GM12891 (cell line): Measurements from ENCODE around the gene PIK3AP1.
A peak's percentile ranks its signal among the peaks of the same experiment; 100 is the strongest.
"Not testable (repeated sequence)": the region's sequence is repeated elsewhere in the genome, so short reads cannot be mapped to it uniquely, and the experiment has no call there.

Source experiments
- DNase-seq: peaks from one replicate; pipeline ENCODE4 v3.0.0; 2011; ENCODE audit warnings: low spot score; ENCODE audit not compliant: insufficient read length
- FAIRE-seq: peaks from 2 replicates; lab custom pipeline; 2011; peaks lifted over from hg19 to GRCh38; lab: Jason Lieb, UNC
- PAX5 ChIP-seq: IDR thresholded peaks from 2 replicates; pipeline ENCODE4 v1.6.1; 2011; ENCODE audit warnings: low read length, moderate library complexity, mild to moderate bottlenecking; ENCODE audit not compliant: insufficient read depth, severe bottlenecking
- POLR2A ChIP-seq: IDR thresholded peaks from 2 replicates; pipeline ENCODE4 v1.6.1; 2011; ENCODE audit warnings: low read depth, low read length, control low read depth
- POLR2AphosphoS5 ChIP-seq: IDR thresholded peaks from 2 replicates; pipeline ENCODE4 v1.6.1; 2011; ENCODE audit warnings: low read depth, low read length, control low read depth
- POU2F2 ChIP-seq: IDR thresholded peaks from 2 replicates; pipeline ENCODE4 v1.6.1; 2011; ENCODE audit warnings: low read depth, mild to moderate bottlenecking, control low read depth, low read length, moderate library complexity
- SPI1 ChIP-seq: IDR thresholded peaks from 2 replicates; pipeline ENCODE4 v1.6.1; 2011; ENCODE audit warnings: low read depth, low read length, control low read depth
- TAF1 ChIP-seq: IDR thresholded peaks from 2 replicates; pipeline ENCODE4 v1.6.1; 2011; ENCODE audit warnings: low read depth, low read length, control low read depth

PIK3AP1 gene

GRCh38 chr10:96737307-96737902 lies 17.1 kb upstream of the PIK3AP1 start:
- peak; percentile 73 for TF ChIP-seq POLR2A
- TF ChIP-seq TAF1 = peak; percentile 78
- TF ChIP-seq POU2F2 = 0 out of 2 replicates have a peak, but pooled peaks have one; percentile 27
- TF ChIP-seq SPI1 = peak; percentile 65
- TF ChIP-seq POLR2AphosphoS5 = peak; percentile 60; the same call in 1 of the 2 replicates
- DNase-seq = not testable (repeated sequence)
- FAIRE-seq = peak; percentile 85

DNA sequence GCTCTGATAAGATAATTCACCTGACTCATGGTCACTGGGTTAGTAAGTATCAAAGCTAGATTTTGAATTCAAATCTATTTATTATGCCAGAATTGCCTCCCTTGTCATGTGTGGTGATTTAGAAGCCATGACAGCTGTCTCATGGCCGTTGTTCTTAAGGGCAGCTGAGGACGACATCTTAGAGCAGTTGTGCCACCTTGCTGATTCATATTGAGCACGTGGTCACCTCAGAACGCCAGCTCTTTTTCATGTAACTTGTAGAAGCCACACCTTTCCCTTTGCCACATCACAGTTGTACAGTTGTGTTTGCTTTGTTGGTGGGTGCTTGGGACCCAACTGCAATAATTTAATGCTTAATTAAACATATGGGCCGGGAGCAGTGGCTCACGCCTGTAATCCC lies 4.3 kb upstream of the PIK3AP1 start:
- FAIRE-seq = no peak
- DNase-seq = no peak

GRCh38 chr10:96721207-96721572 lies 876 bp upstream of the PIK3AP1 start:
- DNase-seq (no peak), FAIRE-seq (no peak)
- no peak for TF ChIP-seq SPI1
- no peak for TF ChIP-seq TAF1
- no peak for TF ChIP-seq POU2F2
- TF ChIP-seq POLR2A = no peak

More for the DNA sequence above, 4.3 kb upstream of the PIK3AP1 start:
- TF ChIP-seq SPI1 (no peak), POLR2AphosphoS5 (no peak)

- TF ChIP-seq TAF1 (no peak), PAX5 (no peak), POU2F2 (0 out of 2 replicates have a peak, but pooled peaks have one; percentile 39), SPI1 (0 out of 2 replicates have a peak, but pooled peaks have one; percentile 6)
- FAIRE-seq (peak; percentile 93), DNase-seq (peak; percentile 72)
Observed at GRCh38 chr10:96719850-96720421, 378 bp downstream of the PIK3AP1 start.

DNA sequence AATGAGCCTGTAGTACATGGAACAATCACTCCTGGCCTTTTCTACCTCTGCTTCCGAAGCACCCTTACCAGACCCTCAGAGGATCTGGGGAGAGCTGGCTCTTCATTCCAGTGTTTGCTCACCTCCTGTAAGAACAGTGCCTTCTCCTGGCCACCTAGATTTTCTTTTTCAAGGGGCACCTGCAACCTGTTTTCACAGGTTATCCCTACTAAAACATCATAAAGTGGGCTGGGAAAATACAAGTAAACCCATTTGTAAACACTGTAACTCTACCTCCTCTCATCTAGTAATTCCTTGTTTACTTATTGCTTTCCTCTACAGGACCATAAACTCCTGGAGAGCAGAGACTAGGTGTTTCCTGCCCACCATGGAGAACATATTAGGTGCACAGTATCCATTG lies 1.1 kb downstream of the PIK3AP1 start:
- DNase-seq (no peak), FAIRE-seq (no peak)
- no peak for TF ChIP-seq POU2F2
- no peak for TF ChIP-seq PAX5
- TF ChIP-seq POLR2A = no peak
- no peak for TF ChIP-seq SPI1
- no peak for TF ChIP-seq POLR2AphosphoS5
- TF ChIP-seq TAF1 = no peak

DNA sequence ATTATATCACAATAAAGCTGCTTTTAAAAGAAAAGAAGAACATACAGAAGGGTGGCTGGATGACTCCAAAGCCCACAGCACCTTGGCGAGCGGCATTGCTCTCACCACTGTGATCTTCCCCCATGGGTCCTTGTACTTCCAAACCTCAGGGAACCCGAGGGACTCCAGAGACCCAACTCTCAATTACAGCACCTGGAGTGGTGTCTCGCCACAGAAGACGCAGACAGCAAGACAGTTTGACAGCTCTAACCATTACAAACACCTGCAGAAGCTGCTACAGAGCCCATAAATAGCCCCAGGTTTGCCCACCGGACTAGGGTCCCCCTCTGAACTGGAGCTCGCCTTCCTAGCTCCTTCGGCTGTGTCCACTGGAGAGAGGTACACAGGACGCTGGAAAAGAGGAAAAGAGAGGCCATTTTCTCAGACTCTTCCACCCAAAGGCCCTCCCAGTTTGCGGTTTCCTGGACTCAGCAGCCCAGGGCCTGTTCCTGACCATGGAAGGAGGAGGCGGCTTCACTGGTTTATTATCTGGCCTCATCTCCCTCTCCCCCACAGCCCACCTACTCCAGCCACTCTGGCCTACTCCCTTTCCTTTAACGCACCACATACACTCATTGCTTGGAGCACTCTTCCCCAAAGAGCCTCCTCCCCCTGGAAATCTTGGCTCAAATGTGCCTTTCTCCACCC lies 1.9 kb downstream of the PIK3AP1 start:
- TF ChIP-seq TAF1 (no peak), POLR2AphosphoS5 (no peak), PAX5 (no peak), POLR2A (no peak), SPI1 (no peak), POU2F2 (no peak)
- FAIRE-seq = peak; percentile 86
- DNase-seq = no peak

- peak; percentile 65 for FAIRE-seq
- TF ChIP-seq TAF1 (no peak), POLR2AphosphoS5 (no peak), POLR2A (no peak), PAX5 (no peak), SPI1 (no peak), POU2F2 (no peak)
- DNase-seq = no peak
Observed at GRCh38 chr10:96716390-96716789, 3.9 kb downstream of the PIK3AP1 start.

- no peak for FAIRE-seq
- TF ChIP-seq TAF1 (no peak), POLR2A (no peak), PAX5 (no peak), POU2F2 (no peak), POLR2AphosphoS5 (no peak), SPI1 (no peak)
- DNase-seq = no peak
Observed at GRCh38 chr10:96714746-96715255, 5.5 kb downstream of the PIK3AP1 start.

DNA sequence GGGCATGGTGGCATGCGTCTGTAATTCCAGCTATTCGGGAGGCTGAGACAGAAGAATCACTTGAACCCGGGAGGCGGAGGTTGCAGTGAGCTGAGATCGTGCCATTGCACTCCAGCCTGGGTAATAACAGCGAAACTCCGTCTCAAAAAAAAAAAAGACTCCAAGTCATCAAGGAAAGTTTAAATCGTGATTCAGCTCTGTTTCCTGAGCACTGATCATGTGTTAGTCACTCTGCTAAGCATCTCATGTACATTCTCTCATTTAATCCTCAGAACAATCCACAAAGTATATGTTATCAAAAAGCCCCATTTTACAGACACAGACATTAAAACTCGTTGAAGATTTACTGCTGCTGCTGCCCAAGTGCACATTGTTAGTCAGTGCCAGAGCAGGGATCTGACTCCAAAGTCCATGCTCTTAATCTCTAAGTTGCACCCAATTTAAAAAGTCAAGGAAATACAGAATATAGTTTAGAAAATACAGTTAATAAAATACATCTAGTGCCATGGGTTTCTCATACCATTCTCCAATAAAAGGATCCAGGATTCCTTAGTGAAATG lies 6.2 kb downstream of the PIK3AP1 start:
- DNase-seq (no peak), FAIRE-seq (peak; percentile 13)
- TF ChIP-seq PAX5 (no peak), SPI1 (no peak), POU2F2 (no peak), POLR2AphosphoS5 (no peak), POLR2A (no peak), TAF1 (no peak)

- FAIRE-seq (no peak), DNase-seq (no peak)
- TF ChIP-seq POU2F2 (no peak), SPI1 (no peak), PAX5 (no peak), TAF1 (no peak), POLR2AphosphoS5 (no peak), POLR2A (no peak)
Observed at GRCh38 chr10:96712662-96713271, 7.5 kb downstream of the PIK3AP1 start.
